SK-N-SH (cell line): Measurements from ENCODE around the gene NAMPT. TPM values are rescaled to one million over a fixed set of nuclear protein-coding genes. Genes with fewer than 3 reads are reported as not detected.

Source experiments
- CTCF ChIA-PET: fragments of 300-600, 350-600 bp; formaldehyde crosslinking; extraction: SDS; loops from one replicate; lab custom pipeline; 2021; lab: Yijun Ruan, JAX
- POLR2A ChIA-PET: fragments of 350-600 bp; sonication (Branson Sonifier 250); formaldehyde crosslinking; extraction: SDS; loops from one replicate; lab custom pipeline; 2020; ENCODE audit warnings: antibody characterized with exemption, inconsistent platforms; lab: Yijun Ruan, JAX
- DNase-seq: peaks from one replicate; pipeline ENCODE4 v3.0.0; 2012
- H2AFZ ChIP-seq: fragments of 200-600 bp; sonication (generic); 2 replicates; pipeline ENCODE4 v1.8.1; 2016; ENCODE audit warnings: antibody characterized with exemption, mild to moderate bottlenecking, low read depth
- H3F3A ChIP-seq: fragments of 200-600 bp; sonication (generic); replicated peaks from 2 replicates; pipeline ENCODE3; 2016; ENCODE audit warnings: antibody characterized with exemption, mild to moderate bottlenecking; ENCODE audit not compliant: insufficient read depth
- H3K27ac ChIP-seq, 2 experiments: fragments of 200-500 bp in 1 of 2; fragments of 200-600 bp in 1 of 2; sonication (Bioruptor generic) in 1 of 2; sonication (generic), shearing (Covaris generic) in 1 of 2; 2 replicates each; pipeline versions ENCODE4 v1.5.1 to v1.6.1; 2014 to 2016; ENCODE audit warnings: low read depth in 2 of 2, inconsistent platforms in 1 of 2, low read length in 1 of 2, mild to moderate bottlenecking in 1 of 2, mixed read lengths in 1 of 2
- H3K27me3 ChIP-seq: fragments of 200-600 bp; sonication (generic), shearing (Covaris generic); 2 replicates; pipeline ENCODE4 v1.6.1; 2016; ENCODE audit warnings: mixed run types; ENCODE audit not compliant: insufficient read depth
- H3K36me3 ChIP-seq, 2 experiments: fragments of 200-500 bp in 1 of 2; fragments of 200-600 bp in 1 of 2; sonication (Bioruptor generic) in 1 of 2; sonication (generic) in 1 of 2; replicated peaks in 1 of 2; 2 replicates each; pipeline versions ENCODE3 to v1.5.1; 2014 to 2016; ENCODE audit warnings: low read length in 1 of 2, mild to moderate bottlenecking in 1 of 2; ENCODE audit not compliant: insufficient read depth in 2 of 2, control insufficient read depth in 1 of 2
- H3K4me1 ChIP-seq, 2 experiments: fragments of 200-500 bp in 1 of 2; fragments of 200-600 bp in 1 of 2; sonication (Bioruptor generic) in 1 of 2; sonication (generic), shearing (Covaris generic) in 1 of 2; 2 replicates each; pipeline versions ENCODE4 v1.5.1 to v1.6.1; 2014 to 2016; ENCODE audit warnings: low read depth in 1 of 2, low read length in 1 of 2, mixed run types in 1 of 2; ENCODE audit not compliant: insufficient read depth in 2 of 2, control insufficient read depth in 1 of 2
- H3K4me2 ChIP-seq: fragments of 200-600 bp; sonication (generic), shearing (Covaris generic); 2 replicates; pipeline ENCODE4 v1.6.1; 2017; ENCODE audit warnings: mixed run types
- H3K4me3 ChIP-seq, 2 experiments: fragments of 200-500 bp in 1 of 2; fragments of 200-600 bp in 1 of 2; sonication (Bioruptor generic) in 1 of 2; sonication (generic), shearing (Covaris generic) in 1 of 2; 2 replicates each; pipeline versions ENCODE4 v1.5.1 to v1.8.1; 2014 to 2016; ENCODE audit warnings: low read depth in 2 of 2, inconsistent platforms in 1 of 2, low read length in 1 of 2, mild to moderate bottlenecking in 1 of 2, mixed read lengths in 1 of 2, moderate library complexity in 1 of 2
- H3K79me2 ChIP-seq: fragments of 200-600 bp; sonication (generic); 2 replicates; pipeline ENCODE4 v1.8.1; 2017; ENCODE audit warnings: mild to moderate bottlenecking; ENCODE audit not compliant: insufficient read depth
- H3K9ac ChIP-seq: fragments of 200-600 bp; sonication (generic); 2 replicates; pipeline ENCODE4 v1.6.1; 2017; ENCODE audit warnings: mixed run types
- H3K9me2 ChIP-seq: fragments of 200-600 bp; sonication (generic); 2 replicates; pipeline ENCODE4 v1.6.1; 2017; ENCODE audit warnings: mixed run types
- H3K9me3 ChIP-seq: fragments of 200-600 bp; sonication (generic); 2 replicates; pipeline ENCODE4 v1.6.1; 2017; ENCODE audit warnings: mixed run types, mild to moderate bottlenecking, moderate library complexity
- H4K20me1 ChIP-seq: fragments of 200-600 bp; sonication (generic); 2 replicates; pipeline ENCODE4 v1.6.1; 2017; ENCODE audit warnings: mild to moderate bottlenecking, mixed run types; ENCODE audit not compliant: insufficient read depth
- CTCF ChIP-seq: fragments of 200-600 bp; sonication (generic); IDR thresholded peaks from 2 replicates; pipeline ENCODE4 v1.6.1; 2017; ENCODE audit warnings: antibody characterized with exemption, mild to moderate bottlenecking, moderate library complexity
- ELF1 ChIP-seq: IDR thresholded peaks from 2 replicates; pipeline ENCODE4 v1.4.0; 2012
- EP300 ChIP-seq, 2 experiments: IDR thresholded peaks; 2 replicates each; pipeline versions ENCODE4 v1.4.0 to v1.6.1; 2012; ENCODE audit warnings: borderline replicate concordance in 1 of 2, low read depth in 1 of 2, low read length in 1 of 2
- FOSL2 ChIP-seq: IDR thresholded peaks from 2 replicates; pipeline ENCODE4 v1.4.0; 2012; ENCODE audit warnings: low read depth, mild to moderate bottlenecking, moderate library complexity, borderline replicate concordance
- IRF3 ChIP-seq: fragments of 150-350 bp; IDR thresholded peaks from 2 replicates; pipeline ENCODE4 v1.6.1; 2016; ENCODE audit warnings: mild to moderate bottlenecking, low read depth, low read length
- NFIC ChIP-seq: IDR thresholded peaks from 2 replicates; pipeline ENCODE4 v1.4.0; 2012; ENCODE audit warnings: borderline replicate concordance
- NRF1 ChIP-seq: IDR thresholded peaks from 2 replicates; pipeline ENCODE4 v1.6.1; 2012; ENCODE audit warnings: low read depth, mild to moderate bottlenecking, low read length
- RCOR1 ChIP-seq: fragments of 150-350 bp; IDR thresholded peaks from 2 replicates; pipeline ENCODE4 v1.6.1; 2017; ENCODE audit warnings: antibody characterized with exemption, low read length
- SMC3 ChIP-seq: IDR thresholded peaks from 2 replicates; pipeline ENCODE4 v1.6.1; 2012; ENCODE audit warnings: low read depth, low read length, improper control_type of control experiment
- YY1 ChIP-seq: IDR thresholded peaks from 2 replicates; pipeline ENCODE4 v1.4.0; 2012; ENCODE audit warnings: low read depth, mild to moderate bottlenecking
- ZBTB33 ChIP-seq: IDR thresholded peaks from 2 replicates; pipeline ENCODE4 v1.4.0; 2012; ENCODE audit warnings: low read depth, borderline replicate concordance
- WGBS: methylation state at CpG from one replicate; pipeline ENCODE4 v1.1.6; 2017; ENCODE audit warnings: low lambda C conversion rate; 5-methylcytosine and 5-hydroxymethylcytosine counted together
- polyA plus RNA-seq, 3 experiments: library from polyadenylated mRNA; depleted of rRNA; stranded (reverse); fragments of >200 nt; gene quantifications; 2 replicates each; pipeline ENCODE4 v1.2.3, GENCODE V29; 2012
- TF ChIP-seq, protein P1 (sequence below): IDR thresholded peaks from 2 replicates; pipeline ENCODE4 v1.4.0; 2012; ENCODE audit warnings: low read depth, borderline replicate concordance
- TF ChIP-seq, protein P2 (sequence below): fragments of 150-350 bp; IDR thresholded peaks from 2 replicates; pipeline ENCODE4 v1.6.1; 2017; ENCODE audit warnings: antibody characterized with exemption, low read length, low read depth, borderline replicate concordance

NAMPT gene
- polyA plus RNA-seq, 1 of the 3 experiments (the other 2 are of a cell fraction) = 20.1 TPM

- TF ChIP-seq ZBTB33 = no peak
- TF ChIP-seq RCOR1 = no peak
- TF ChIP-seq ELF1 = no peak
- no peak for TF ChIP-seq CTCF
- TF ChIP-seq IRF3 = no peak
These were observed 32.2 kb downstream of the NAMPT start (continued) for GRCh38 chr7:106252568-106252967.

- 98% methylated on average over 4 of the region's 4 CpGs for WGBS
- no peaks in the 10 kb centered on the region for H3K79me2 ChIP-seq
- no peak overlapping the region for H3K4me2 ChIP-seq
- no peaks in the 10 kb centered on the region for H3K9me3 ChIP-seq
- no peak overlapping the region for H3K9ac ChIP-seq
- peaks cover 59 to 62% of the 10 kb centered on the region in 2 experiments for H3K36me3 ChIP-seq
- ChIA-PET POLR2A (no interaction called here), CTCF (interaction anchor here (1.1 to 1.9 kb wide), 2 partner anchors 17 to 73 kb away, joined by 3 to 5 read pairs; no protein-coding TSS in a partner anchor)
- H4K20me1 ChIP-seq = no peaks in the 10 kb centered on the region
- DNase-seq = no peak
- H3K27ac ChIP-seq = no peak overlapping the region
- no peaks in the 10 kb centered on the region for H3K27me3 ChIP-seq
- peaks cover 3% of the 10 kb centered on the region for H3F3A ChIP-seq
- H3K4me3 ChIP-seq = no peak overlapping the region
- no peak overlapping the region for H2AFZ ChIP-seq
- TF ChIP-seq NFIC (no peak), FOSL2 (no peak), EP300 (IDR thresholded peaks at IDR 0.05; ENCODE audit: borderline replicate concordance in 1 of 2, low read depth in 1 of 2, low read length in 1 of 2) (no peak), SMC3 (no peak), YY1 (no peak), NRF1 (no peak)
- TF ChIP-seq, protein P1, sequence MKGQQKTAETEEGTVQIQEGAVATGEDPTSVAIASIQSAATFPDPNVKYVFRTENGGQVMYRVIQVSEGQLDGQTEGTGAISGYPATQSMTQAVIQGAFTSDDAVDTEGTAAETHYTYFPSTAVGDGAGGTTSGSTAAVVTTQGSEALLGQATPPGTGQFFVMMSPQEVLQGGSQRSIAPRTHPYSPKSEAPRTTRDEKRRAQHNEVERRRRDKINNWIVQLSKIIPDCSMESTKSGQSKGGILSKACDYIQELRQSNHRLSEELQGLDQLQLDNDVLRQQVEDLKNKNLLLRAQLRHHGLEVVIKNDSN = no peak
- TF ChIP-seq, protein P2, sequence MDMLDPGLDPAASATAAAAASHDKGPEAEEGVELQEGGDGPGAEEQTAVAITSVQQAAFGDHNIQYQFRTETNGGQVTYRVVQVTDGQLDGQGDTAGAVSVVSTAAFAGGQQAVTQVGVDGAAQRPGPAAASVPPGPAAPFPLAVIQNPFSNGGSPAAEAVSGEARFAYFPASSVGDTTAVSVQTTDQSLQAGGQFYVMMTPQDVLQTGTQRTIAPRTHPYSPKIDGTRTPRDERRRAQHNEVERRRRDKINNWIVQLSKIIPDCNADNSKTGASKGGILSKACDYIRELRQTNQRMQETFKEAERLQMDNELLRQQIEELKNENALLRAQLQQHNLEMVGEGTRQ = no peak
- no peaks in the 10 kb centered on the region for H3K9me2 ChIP-seq
- H3K4me1 ChIP-seq = no peaks in the 10 kb centered on the region
These were observed 35.3 kb downstream of the NAMPT start for GRCh38 chr7:106249488-106249887.
